ENCODE measurements around the gene TMEM192. TPM values are rescaled to one million over a fixed set of nuclear protein-coding genes. Genes with fewer than 3 reads are reported as not detected.
A peak's percentile ranks its signal among the peaks of the same experiment; 100 is the strongest.

The TMEM192 gene
- total RNA-seq, result 10 to 100 TPM; 19.2 to 34.9 (median 21.8) TPM

GRCh38 chr4:165112368-165113121, at the start of gene TMEM192:
TMEM192 (minus strand) TSS chr4:165112860; CDS start chr4:165112773, 87 bp downstream.
- TF ChIP-seq POLR2A (IDR thresholded peaks at IDR 0.05) (peak; percentile 14 to 91), CTCF (IDR thresholded peaks at IDR 0.05) (peak in 5 of 6 experiments; percentile 10 to 52 (median 30))
- DNase-seq, result peak; percentile 95
- Histone ChIP-seq H3K27me3 (no peaks in the 10 kb centered on the region), H3K9me3 (no peaks in the 10 kb centered on the region), H3K36me3 (no peaks in the 10 kb centered on the region), H3K4me3 (replicated peaks in 1 of 3) (peak within 1 kb of the TSS; percentile 62 to 98 (median 97)), H3K4me1 (peaks cover 8 to 14% of the 10 kb centered on the region in 2 donors), H3K27ac (peak within 1 kb of the TSS; percentile 85 to 93 (median 89))
- intact Hi-C loops (cut with DNase I), result loop anchor here (5.0 kb wide), 1 partner anchor 215 kb away; the partner anchor contains the start of gene MSMO1
- WGBS, 2 donors, result 1% methylated on average over 15 to 27 of the region's 66 CpGs

- Histone ChIP-seq H3K9me3 (no peaks in the 10 kb centered on the region), H3K36me3 (no peaks in the 10 kb centered on the region), H3K27me3 (no peaks in the 10 kb centered on the region), H3K27ac (no peak overlapping the region), H3K4me1 (no peaks in the 10 kb centered on the region), H3K4me3 (replicated peaks in 1 of 3) (no peak overlapping the region)
- no peak for DNase-seq
- intact Hi-C loops (cut with DNase I), result no loop called here
- TF ChIP-seq POLR2A (IDR thresholded peaks at IDR 0.05), result no peak
- no peak for TF ChIP-seq CTCF (IDR thresholded peaks at IDR 0.05)
Observed at GRCh38 chr4:165158762-165159161, 46.1 kb upstream of the TMEM192 start.

- Histone ChIP-seq H3K4me1 (no peaks in the 10 kb centered on the region), H3K9me3 (no peaks in the 10 kb centered on the region), H3K4me3 (replicated peaks in 1 of 3) (no peak overlapping the region), H3K27me3 (no peaks in the 10 kb centered on the region), H3K27ac (no peak overlapping the region), H3K36me3 (no peaks in the 10 kb centered on the region)
- intact Hi-C loops (cut with DNase I), result no loop called here
- no peak for DNase-seq
- TF ChIP-seq POLR2A (IDR thresholded peaks at IDR 0.05) (no peak), CTCF (IDR thresholded peaks at IDR 0.05) (no peak)
- 96 to 99% methylated on average over 2 of the region's 2 CpGs for WGBS, 2 donors
Observed at GRCh38 chr4:165156906-165157305, 44.2 kb upstream of the TMEM192 start.

GRCh38 chr4:165154482-165154881, 41.8 kb upstream of the TMEM192 start:
- TF ChIP-seq CTCF (IDR thresholded peaks at IDR 0.05) (no peak), POLR2A (IDR thresholded peaks at IDR 0.05) (no peak)
- Histone ChIP-seq H3K4me1 (no peaks in the 10 kb centered on the region), H3K27ac (no peak overlapping the region), H3K27me3 (no peaks in the 10 kb centered on the region), H3K36me3 (no peaks in the 10 kb centered on the region), H3K9me3 (no peaks in the 10 kb centered on the region), H3K4me3 (replicated peaks in 1 of 3) (no peak overlapping the region)
- intact Hi-C loops (cut with DNase I), result no loop called here
- no peak for DNase-seq

- TF ChIP-seq POLR2A (IDR thresholded peaks at IDR 0.05), result no peak
- TF ChIP-seq CTCF (IDR thresholded peaks at IDR 0.05), result no peak
- DNase-seq, result no peak
- no peaks in the 10 kb centered on the region for H3K27me3 ChIP-seq
- no peaks in the 10 kb centered on the region for H3K9me3 ChIP-seq
- H3K4me1 ChIP-seq, result no peaks in the 10 kb centered on the region
- 27 to 34% methylated on average over 4 of the region's 4 CpGs for WGBS, 2 donors
- no peak overlapping the region for H3K27ac ChIP-seq
- H3K4me3 ChIP-seq (replicated peaks in 1 of 3), result no peak overlapping the region
- intact Hi-C loops (cut with DNase I), result no loop called here
- no peaks in the 10 kb centered on the region for H3K36me3 ChIP-seq
Observed at GRCh38 chr4:165152527-165152926, 39.9 kb upstream of the TMEM192 start.
